Loucy (cell line): ENCODE data around the gene IGSF8.

ENCODE experiments used
- EZH2phosphoT487 ChIP-seq: fragments of 200-600 bp; IDR thresholded peaks from 2 replicates; pipeline ENCODE4 v1.6.1; 2018; ENCODE audit warnings: antibody characterized with exemption, mild to moderate bottlenecking, moderate library complexity, borderline replicate concordance
- TF ChIP-seq, protein P1 (sequence below): fragments of 200-600 bp; sonication (generic); conservative IDR thresholded peaks from 2 replicates; pipeline ENCODE4 v1.5.1; 2014; ENCODE audit warnings: mild to moderate bottlenecking, antibody characterized with exemption, low read length

DNA sequence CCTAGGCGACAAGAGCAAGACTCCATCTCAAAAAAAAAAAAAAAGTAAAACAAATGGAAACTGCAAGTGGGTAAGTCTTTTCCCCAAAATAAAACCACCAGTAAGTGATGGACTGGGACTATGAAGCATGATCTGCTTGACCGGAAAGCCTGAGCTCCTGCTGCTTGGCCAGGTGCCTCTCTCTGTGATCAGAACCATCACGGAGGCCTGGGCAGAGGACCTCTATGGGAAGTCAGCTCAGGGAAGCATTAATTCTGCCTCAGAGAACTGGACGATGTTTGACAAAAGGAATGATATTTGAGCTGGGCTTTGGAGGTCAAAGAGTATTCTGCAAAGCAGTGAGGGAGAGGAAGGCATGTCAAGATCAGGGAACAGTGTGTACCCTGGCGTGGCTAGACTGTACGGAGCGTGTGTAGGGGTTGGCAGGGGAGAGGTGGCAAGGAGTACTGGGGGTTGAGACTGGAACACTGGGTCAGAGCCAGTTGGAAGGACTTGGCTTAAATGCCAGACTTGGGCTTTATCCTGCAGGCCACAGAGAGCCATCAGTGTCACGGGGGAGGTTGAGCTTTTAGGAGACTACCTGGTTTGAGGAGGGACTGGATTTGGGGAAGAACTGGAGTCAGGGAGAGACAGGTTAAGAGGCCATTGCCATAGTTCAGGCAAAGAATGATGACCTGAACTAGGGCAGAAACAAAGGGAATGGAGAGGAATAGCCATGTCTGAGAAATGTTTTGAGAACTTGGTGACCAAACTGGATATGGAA lies 33.6 kb upstream of the IGSF8 start:
- TF ChIP-seq, protein P1, sequence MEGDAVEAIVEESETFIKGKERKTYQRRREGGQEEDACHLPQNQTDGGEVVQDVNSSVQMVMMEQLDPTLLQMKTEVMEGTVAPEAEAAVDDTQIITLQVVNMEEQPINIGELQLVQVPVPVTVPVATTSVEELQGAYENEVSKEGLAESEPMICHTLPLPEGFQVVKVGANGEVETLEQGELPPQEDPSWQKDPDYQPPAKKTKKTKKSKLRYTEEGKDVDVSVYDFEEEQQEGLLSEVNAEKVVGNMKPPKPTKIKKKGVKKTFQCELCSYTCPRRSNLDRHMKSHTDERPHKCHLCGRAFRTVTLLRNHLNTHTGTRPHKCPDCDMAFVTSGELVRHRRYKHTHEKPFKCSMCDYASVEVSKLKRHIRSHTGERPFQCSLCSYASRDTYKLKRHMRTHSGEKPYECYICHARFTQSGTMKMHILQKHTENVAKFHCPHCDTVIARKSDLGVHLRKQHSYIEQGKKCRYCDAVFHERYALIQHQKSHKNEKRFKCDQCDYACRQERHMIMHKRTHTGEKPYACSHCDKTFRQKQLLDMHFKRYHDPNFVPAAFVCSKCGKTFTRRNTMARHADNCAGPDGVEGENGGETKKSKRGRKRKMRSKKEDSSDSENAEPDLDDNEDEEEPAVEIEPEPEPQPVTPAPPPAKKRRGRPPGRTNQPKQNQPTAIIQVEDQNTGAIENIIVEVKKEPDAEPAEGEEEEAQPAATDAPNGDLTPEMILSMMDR: no peak
- no peak for TF ChIP-seq EZH2phosphoT487
